Osteoblast (primary cell): Measurements from ENCODE around the gene MICALL2. TPM values are rescaled to one million over a fixed set of nuclear protein-coding genes. Genes with fewer than 3 reads are reported as not detected.

Experiments used
- DNase-seq: peaks from one replicate; pipeline ENCODE4 v3.0.0; 2011; ENCODE audit warnings: low spot score, mixed read lengths; ENCODE audit not compliant: insufficient read length; ENCODE audit errors: missing footprints
- H2AFZ ChIP-seq: 2 replicates; pipeline ENCODE4 v1.6.0; 2011; ENCODE audit warnings: mild to moderate bottlenecking, low read length
- H3K27ac ChIP-seq: 2 replicates; pipeline ENCODE4 v1.5.1; 2011; ENCODE audit warnings: mild to moderate bottlenecking, low read depth, low read length, moderate library complexity
- H3K27me3 ChIP-seq: 2 replicates; pipeline ENCODE4 v1.6.0; 2012; ENCODE audit warnings: mild to moderate bottlenecking, control low read depth, inconsistent platforms, low read length, moderate library complexity; ENCODE audit not compliant: insufficient read depth
- H3K36me3 ChIP-seq: 2 replicates; pipeline ENCODE4 v1.5.1; 2011; ENCODE audit warnings: mild to moderate bottlenecking, low read length, control low read depth, moderate library complexity; ENCODE audit not compliant: insufficient read depth
- H3K4me1 ChIP-seq: 2 replicates; pipeline ENCODE4 v1.5.1; 2011; ENCODE audit warnings: mild to moderate bottlenecking, low read length, control low read depth, moderate library complexity; ENCODE audit not compliant: insufficient read depth
- H3K4me2 ChIP-seq: 2 replicates; pipeline ENCODE4 v1.6.0; 2011; ENCODE audit warnings: mild to moderate bottlenecking, low read length; ENCODE audit not compliant: insufficient read depth
- H3K4me3 ChIP-seq: fragments of 200-600 bp; sonication (generic); 3 replicates; pipeline ENCODE4 v1.5.1; 2012; ENCODE audit warnings: mild to moderate bottlenecking, low read length, inconsistent platforms; ENCODE audit not compliant: insufficient read depth
- H3K79me2 ChIP-seq: 2 replicates; pipeline ENCODE4 v1.6.0; 2012; ENCODE audit warnings: mild to moderate bottlenecking, low read length, control low read depth, inconsistent platforms; ENCODE audit not compliant: insufficient read depth
- H3K9me3 ChIP-seq: 2 replicates; pipeline ENCODE4 v1.5.1; 2011; ENCODE audit warnings: low read depth, low read length, control low read depth
- H4K20me1 ChIP-seq: 2 replicates; pipeline ENCODE4 v1.6.0; 2012; ENCODE audit warnings: mild to moderate bottlenecking, low read length, control low read depth; ENCODE audit not compliant: insufficient read depth
- total RNA-seq: library from RNA; depleted of rRNA; stranded (reverse); fragments of >200 nt; gene quantifications from 2 replicates; pipeline ENCODE4 v1.2.3, GENCODE V29; 2012
- TF ChIP-seq, protein P1 (sequence below): IDR thresholded peaks from 2 replicates; pipeline ENCODE4 v1.5.1; 2011; ENCODE audit warnings: mild to moderate bottlenecking, low read depth, low read length, moderate library complexity; ENCODE audit errors: extremely low read depth

The MICALL2 gene
- total RNA-seq, 1 donor = 30.4 TPM

DNA sequence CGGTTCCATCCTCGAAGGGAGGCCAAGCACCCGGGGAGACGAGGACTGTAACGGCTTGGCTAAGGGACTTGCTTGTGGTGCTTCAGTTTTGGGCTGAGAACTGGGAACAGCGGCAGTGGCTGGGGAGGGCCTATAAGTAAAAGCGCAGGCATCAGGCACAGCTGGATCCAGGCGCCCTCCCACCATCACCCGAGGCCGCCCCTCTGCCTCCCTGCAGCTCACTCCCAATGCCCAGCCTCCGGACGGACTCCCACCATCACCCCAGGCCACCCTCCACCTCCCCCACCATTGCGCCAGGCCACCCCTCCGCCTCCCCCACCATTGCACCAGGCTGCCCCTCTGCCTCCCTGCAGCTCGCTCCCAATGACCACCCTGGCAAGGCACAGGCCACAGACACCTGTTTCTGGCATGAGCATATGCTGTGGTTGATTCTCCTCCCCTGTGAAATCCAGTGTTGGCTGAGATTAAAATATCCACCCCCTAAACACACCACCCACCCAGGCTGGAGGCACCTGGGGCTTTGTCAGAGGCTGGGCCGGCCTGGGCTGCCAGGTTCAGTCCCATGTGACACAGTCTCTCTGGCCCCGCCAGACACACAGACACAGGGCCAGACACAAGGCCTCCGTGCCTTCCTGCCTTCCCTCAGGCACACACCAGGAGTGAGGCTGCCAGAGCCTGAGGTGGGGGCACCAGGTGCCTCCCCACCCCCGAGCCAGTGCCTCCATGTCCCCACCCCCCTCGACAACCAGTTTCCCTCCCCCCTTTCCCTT is 16.7 kb downstream of the MICALL2 start:
- H3K36me3 ChIP-seq = peaks cover 40% of the 10 kb centered on the region
- no peak overlapping the region for H3K4me3 ChIP-seq
- no peaks in the 10 kb centered on the region for H3K79me2 ChIP-seq
- DNase-seq = no peak
- H3K27ac ChIP-seq = no peak overlapping the region
- no peak overlapping the region for H3K4me2 ChIP-seq
- TF ChIP-seq, protein P1, sequence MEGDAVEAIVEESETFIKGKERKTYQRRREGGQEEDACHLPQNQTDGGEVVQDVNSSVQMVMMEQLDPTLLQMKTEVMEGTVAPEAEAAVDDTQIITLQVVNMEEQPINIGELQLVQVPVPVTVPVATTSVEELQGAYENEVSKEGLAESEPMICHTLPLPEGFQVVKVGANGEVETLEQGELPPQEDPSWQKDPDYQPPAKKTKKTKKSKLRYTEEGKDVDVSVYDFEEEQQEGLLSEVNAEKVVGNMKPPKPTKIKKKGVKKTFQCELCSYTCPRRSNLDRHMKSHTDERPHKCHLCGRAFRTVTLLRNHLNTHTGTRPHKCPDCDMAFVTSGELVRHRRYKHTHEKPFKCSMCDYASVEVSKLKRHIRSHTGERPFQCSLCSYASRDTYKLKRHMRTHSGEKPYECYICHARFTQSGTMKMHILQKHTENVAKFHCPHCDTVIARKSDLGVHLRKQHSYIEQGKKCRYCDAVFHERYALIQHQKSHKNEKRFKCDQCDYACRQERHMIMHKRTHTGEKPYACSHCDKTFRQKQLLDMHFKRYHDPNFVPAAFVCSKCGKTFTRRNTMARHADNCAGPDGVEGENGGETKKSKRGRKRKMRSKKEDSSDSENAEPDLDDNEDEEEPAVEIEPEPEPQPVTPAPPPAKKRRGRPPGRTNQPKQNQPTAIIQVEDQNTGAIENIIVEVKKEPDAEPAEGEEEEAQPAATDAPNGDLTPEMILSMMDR = no peak
- peaks cover 26% of the 10 kb centered on the region for H4K20me1 ChIP-seq
- H3K4me1 ChIP-seq = no peaks in the 10 kb centered on the region
- no peak overlapping the region for H2AFZ ChIP-seq
- no peaks in the 10 kb centered on the region for H3K9me3 ChIP-seq
- no peaks in the 10 kb centered on the region for H3K27me3 ChIP-seq

DNA sequence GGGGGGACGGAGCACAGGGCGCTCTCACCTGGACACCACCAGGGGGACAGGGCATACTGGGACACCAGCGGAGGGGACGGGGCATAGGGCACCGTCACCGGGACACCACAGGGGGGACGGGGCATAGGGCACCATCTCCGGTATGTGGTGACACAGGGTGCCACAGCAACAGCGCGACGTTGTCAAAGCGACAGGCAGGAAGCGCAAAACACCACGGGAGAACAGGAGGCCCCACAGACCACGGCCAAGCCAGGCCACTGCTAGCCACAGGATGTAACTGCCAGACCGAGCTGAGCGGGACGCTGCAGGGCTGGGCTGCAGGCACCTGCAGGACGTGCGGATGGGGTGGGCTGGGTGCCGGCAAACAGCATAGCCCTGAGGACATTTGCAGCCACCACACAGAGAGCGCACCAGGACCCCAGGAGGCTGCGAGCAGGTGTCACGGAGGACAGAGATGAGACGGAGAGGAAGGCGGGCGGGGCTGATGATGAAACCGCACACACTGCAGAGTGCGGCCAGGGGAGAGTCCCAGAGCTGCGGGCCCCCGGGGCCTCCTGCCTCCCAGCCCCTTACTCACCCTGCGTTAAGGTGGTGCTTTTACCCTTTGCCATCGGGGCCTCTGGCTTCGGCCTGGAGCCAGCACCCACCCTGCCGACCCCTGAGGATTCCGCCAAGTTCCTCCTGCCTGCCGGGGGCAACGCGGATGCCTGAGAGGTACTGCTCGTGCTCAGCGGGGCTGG is 17.5 kb downstream of the MICALL2 start:
- TF ChIP-seq, protein P1 = no peak
- no peak for DNase-seq
- Histone ChIP-seq H2AFZ (no peak overlapping the region), H4K20me1 (peaks cover 33% of the 10 kb centered on the region), H3K4me2 (no peak overlapping the region), H3K27me3 (no peaks in the 10 kb centered on the region), H3K79me2 (no peaks in the 10 kb centered on the region), H3K27ac (no peak overlapping the region), H3K4me1 (no peaks in the 10 kb centered on the region), H3K4me3 (no peak overlapping the region), H3K9me3 (no peaks in the 10 kb centered on the region), H3K36me3 (peaks cover 45% of the 10 kb centered on the region)

DNA sequence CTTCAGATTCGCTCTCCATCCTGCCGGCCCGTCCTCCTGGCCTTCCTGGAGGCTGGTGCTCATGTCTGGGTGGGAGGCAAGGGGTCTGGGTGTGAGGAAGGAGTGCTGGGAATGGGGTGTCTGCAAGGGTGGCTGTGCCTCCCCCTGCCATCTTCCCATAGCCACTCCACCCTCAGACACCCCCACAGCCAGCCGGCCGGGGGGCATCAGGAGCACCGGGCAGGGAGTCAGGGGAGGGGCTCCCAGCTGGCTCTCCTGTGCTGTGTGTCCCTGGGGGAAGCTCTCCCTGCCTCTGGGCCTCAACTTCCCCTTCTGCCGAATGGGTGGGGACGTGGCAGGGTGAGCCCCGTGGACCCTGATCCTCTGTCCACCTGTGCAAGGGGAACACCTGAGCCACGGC is 18.6 kb downstream of the MICALL2 start:
- Histone ChIP-seq H3K4me2 (no peak overlapping the region), H4K20me1 (peaks cover 33% of the 10 kb centered on the region), H3K27me3 (no peaks in the 10 kb centered on the region), H3K36me3 (peaks cover 51% of the 10 kb centered on the region), H3K27ac (no peak overlapping the region), H3K9me3 (no peaks in the 10 kb centered on the region), H3K79me2 (no peaks in the 10 kb centered on the region), H2AFZ (no peak overlapping the region), H3K4me1 (no peaks in the 10 kb centered on the region), H3K4me3 (no peak overlapping the region)
- TF ChIP-seq, protein P1 = no peak
- no peak for DNase-seq
